Loucy (cell line): Measurements from ENCODE around the gene WDR43.

ENCODE experiments used
- EZH2phosphoT487 ChIP-seq: fragments of 200-600 bp; IDR thresholded peaks from 2 replicates; pipeline ENCODE4 v1.6.1; 2018; ENCODE audit warnings: antibody characterized with exemption, mild to moderate bottlenecking, moderate library complexity, borderline replicate concordance
- TF ChIP-seq, protein P1 (sequence below): fragments of 200-600 bp; sonication (generic); conservative IDR thresholded peaks from 2 replicates; pipeline ENCODE4 v1.5.1; 2014; ENCODE audit warnings: mild to moderate bottlenecking, antibody characterized with exemption, low read length

GRCh38 chr2:28929581-28929980 lies 35.1 kb downstream of the WDR43 start:
- TF ChIP-seq, protein P1, sequence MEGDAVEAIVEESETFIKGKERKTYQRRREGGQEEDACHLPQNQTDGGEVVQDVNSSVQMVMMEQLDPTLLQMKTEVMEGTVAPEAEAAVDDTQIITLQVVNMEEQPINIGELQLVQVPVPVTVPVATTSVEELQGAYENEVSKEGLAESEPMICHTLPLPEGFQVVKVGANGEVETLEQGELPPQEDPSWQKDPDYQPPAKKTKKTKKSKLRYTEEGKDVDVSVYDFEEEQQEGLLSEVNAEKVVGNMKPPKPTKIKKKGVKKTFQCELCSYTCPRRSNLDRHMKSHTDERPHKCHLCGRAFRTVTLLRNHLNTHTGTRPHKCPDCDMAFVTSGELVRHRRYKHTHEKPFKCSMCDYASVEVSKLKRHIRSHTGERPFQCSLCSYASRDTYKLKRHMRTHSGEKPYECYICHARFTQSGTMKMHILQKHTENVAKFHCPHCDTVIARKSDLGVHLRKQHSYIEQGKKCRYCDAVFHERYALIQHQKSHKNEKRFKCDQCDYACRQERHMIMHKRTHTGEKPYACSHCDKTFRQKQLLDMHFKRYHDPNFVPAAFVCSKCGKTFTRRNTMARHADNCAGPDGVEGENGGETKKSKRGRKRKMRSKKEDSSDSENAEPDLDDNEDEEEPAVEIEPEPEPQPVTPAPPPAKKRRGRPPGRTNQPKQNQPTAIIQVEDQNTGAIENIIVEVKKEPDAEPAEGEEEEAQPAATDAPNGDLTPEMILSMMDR: no peak
- no peak for TF ChIP-seq EZH2phosphoT487
